Measurements from ENCODE around the gene BEAN1. TPM values are rescaled to one million over a fixed set of nuclear protein-coding genes. Genes with fewer than 3 reads are reported as not detected.

BEAN1 gene
- total RNA-seq, 1 experiment from 2014 or later, result 0.61 TPM

DNA sequence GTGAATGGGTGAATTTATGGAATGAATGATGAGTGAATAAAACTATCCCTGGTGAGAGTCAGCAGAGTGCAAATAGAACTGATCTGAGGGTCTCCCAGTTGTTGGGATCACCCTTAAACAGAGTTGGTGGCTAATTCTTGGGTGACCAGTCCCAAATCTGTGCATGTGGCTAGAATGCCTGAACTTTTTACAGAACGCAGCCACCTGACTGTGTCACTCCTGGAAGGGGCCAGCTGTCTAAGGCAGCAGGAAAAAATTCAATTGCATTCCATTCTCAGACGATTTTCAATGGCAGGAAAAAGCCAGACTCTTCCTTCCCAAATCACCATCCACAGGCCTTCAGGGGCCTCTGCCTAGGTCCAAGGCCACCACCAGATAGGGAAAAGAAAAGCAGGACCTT lies 43.5 kb downstream of the BEAN1 start:
- Histone ChIP-seq H4K20me1 (ENCODE audit: insufficient read depth) (no peaks in the 10 kb centered on the region), H3K27ac (ENCODE audit: low read depth, low read length) (no peak overlapping the region), H3K79me2 (ENCODE audit: insufficient read depth, low read length) (no peaks in the 10 kb centered on the region), H3K4me3 (replicated peaks in 1 of 2; ENCODE audit: low read depth in 1 of 2, low read length in 2 of 2) (no peak overlapping the region), H3K9me3 (ENCODE audit: control insufficient read depth in 1 of 2, insufficient read depth in 1 of 2, low read depth in 1 of 2, low read length in 2 of 2) (no peaks in the 10 kb centered on the region), H3K4me2 (ENCODE audit: low read length) (no peak overlapping the region), H3K27me3 (ENCODE audit: insufficient read depth, low read length) (0 out of 2 replicates have a peak, but pooled peaks cover 4% of the 10 kb centered on the region), H3K9me2 (ENCODE audit: insufficient read depth) (no peaks in the 10 kb centered on the region), H3K4me1 (ENCODE audit: control insufficient read depth in 1 of 2, insufficient read depth in 2 of 2, low read length in 2 of 2) (peaks cover 6 to 8% of the 10 kb centered on the region in 2 experiments; a peak in 2 of 4 replicates), H3K9ac (ENCODE audit: low read length) (no peak overlapping the region), H3K36me3 (ENCODE audit: control insufficient read depth in 1 of 2, insufficient read depth in 2 of 2, low read length in 2 of 2) (no peaks in the 10 kb centered on the region), H2AFZ (ENCODE audit: low read depth, low read length, poor library complexity, severe bottlenecking) (no peak overlapping the region)
- ChIA-PET POLR2A (no interaction called here), RAD21 (ENCODE audit: low non-redundant PET in 1 of 2, low total read pairs in 2 of 2, uncharacterized antibody in 2 of 2, unreplicated experiment in 2 of 2) (no interaction called here), CTCF (no interaction called here)
- no peak for TF ChIP-seq JUND (IDR thresholded peaks at IDR 0.05)
- TF ChIP-seq CEBPB (IDR thresholded peaks at IDR 0.05; ENCODE audit: low read depth), result no peak
- TF ChIP-seq, protein P1, sequence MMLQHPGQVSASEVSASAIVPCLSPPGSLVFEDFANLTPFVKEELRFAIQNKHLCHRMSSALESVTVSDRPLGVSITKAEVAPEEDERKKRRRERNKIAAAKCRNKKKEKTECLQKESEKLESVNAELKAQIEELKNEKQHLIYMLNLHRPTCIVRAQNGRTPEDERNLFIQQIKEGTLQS (IDR thresholded peaks at IDR 0.05), result no peak
- TF ChIP-seq POLR2AphosphoS5 (IDR thresholded peaks at IDR 0.05; ENCODE audit: low read depth, low read length), result no peak
- intact Hi-C loops (cut with micrococcal nuclease), result no loop called here
- no TSS peak for BruUV-seq (replicated peaks)
- ATAC-seq (no peak), DNase-seq (ENCODE audit: low read depth, low spot score) (no peak)

DNA sequence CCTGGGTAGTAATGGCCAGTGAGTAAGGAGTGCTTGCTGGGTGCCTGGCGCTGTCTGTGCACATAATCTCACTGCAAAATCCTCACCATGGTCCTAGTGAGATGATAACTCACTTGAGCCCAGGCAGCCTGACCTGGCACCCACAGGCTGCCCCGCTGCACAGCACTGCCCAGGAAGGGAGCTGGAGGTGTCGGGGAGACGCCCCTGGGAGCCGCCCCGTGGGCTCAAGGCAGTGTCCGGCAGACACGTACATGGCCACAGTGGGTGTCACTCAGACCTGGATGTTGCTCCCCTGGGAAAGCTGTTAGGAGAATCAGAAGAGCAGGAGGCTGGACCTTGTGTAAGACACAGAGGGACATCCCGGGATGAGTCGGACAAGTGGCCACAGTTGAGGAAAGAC lies 44.2 kb downstream of the BEAN1 start:
- ATAC-seq, result no peak
- ChIA-PET CTCF (no interaction called here), POLR2A (no interaction called here), RAD21 (ENCODE audit: low non-redundant PET in 1 of 2, low total read pairs in 2 of 2, uncharacterized antibody in 2 of 2, unreplicated experiment in 2 of 2) (interaction anchor here in 1 of 2 experiments (0.9 kb wide), 1 partner anchor 64 kb away, joined by 3 read pairs; no protein-coding TSS in a partner anchor)
- no TSS peak for BruUV-seq (replicated peaks)
- H3K9me2 ChIP-seq (ENCODE audit: insufficient read depth), result no peaks in the 10 kb centered on the region
- peaks cover 10 to 12% of the 10 kb centered on the region in 2 experiments; a peak in 3 of 4 replicates for H3K4me1 ChIP-seq (ENCODE audit: control insufficient read depth in 1 of 2, insufficient read depth in 2 of 2, low read length in 2 of 2)
- no peaks in the 10 kb centered on the region for H4K20me1 ChIP-seq (ENCODE audit: insufficient read depth)
- H3K79me2 ChIP-seq (ENCODE audit: insufficient read depth, low read length), result no peaks in the 10 kb centered on the region
- H3K36me3 ChIP-seq (ENCODE audit: control insufficient read depth in 1 of 2, insufficient read depth in 2 of 2, low read length in 2 of 2), result no peaks in the 10 kb centered on the region
- H3K27ac ChIP-seq (ENCODE audit: low read depth, low read length), result no peak overlapping the region
- no peak overlapping the region for H3K4me2 ChIP-seq (ENCODE audit: low read length)
- TF ChIP-seq POLR2A (IDR thresholded peaks at IDR 0.05; ENCODE audit: borderline replicate concordance, extremely low read depth, insufficient read depth, insufficient read length), result no peak
- TF ChIP-seq EZH2phosphoT487 (IDR thresholded peaks at IDR 0.05; ENCODE audit: borderline replicate concordance), result no peak
- TF ChIP-seq CBX3 (IDR thresholded peaks at IDR 0.05; ENCODE audit: low read depth), result no peak
- TF ChIP-seq, protein P2, sequence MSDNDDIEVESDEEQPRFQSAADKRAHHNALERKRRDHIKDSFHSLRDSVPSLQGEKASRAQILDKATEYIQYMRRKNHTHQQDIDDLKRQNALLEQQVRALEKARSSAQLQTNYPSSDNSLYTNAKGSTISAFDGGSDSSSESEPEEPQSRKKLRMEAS (IDR thresholded peaks at IDR 0.05), result no peak
- no peak for TF ChIP-seq POLR2AphosphoS5 (IDR thresholded peaks at IDR 0.05; ENCODE audit: low read depth, low read length)
- TF ChIP-seq EZH2 (IDR thresholded peaks at IDR 0.05), result no peak
- no peak for TF ChIP-seq CEBPB (IDR thresholded peaks at IDR 0.05; ENCODE audit: low read depth)
- no peak for TF ChIP-seq EGR1 (IDR thresholded peaks at IDR 0.05; ENCODE audit: low read depth)
- no peak for TF ChIP-seq RAD21 (IDR thresholded peaks at IDR 0.05; ENCODE audit: low read depth)
- no peak for TF ChIP-seq TCF7L2 (IDR thresholded peaks at IDR 0.05; ENCODE audit: borderline replicate concordance, extremely low read depth, insufficient read depth, insufficient read length)
- no peak for TF ChIP-seq YY1 (IDR thresholded peaks at IDR 0.05; ENCODE audit: extremely low read depth, insufficient replicate concordance, low read depth, low read length)
- no peak for TF ChIP-seq SRF (IDR thresholded peaks at IDR 0.05; ENCODE audit: low read depth)
- H3K9ac ChIP-seq (ENCODE audit: low read length), result no peak overlapping the region
- H3K4me3 ChIP-seq (replicated peaks in 1 of 2; ENCODE audit: low read depth in 1 of 2, low read length in 2 of 2), result no peak overlapping the region
- intact Hi-C loops (cut with micrococcal nuclease), result no loop called here
- no peaks in the 10 kb centered on the region for H3K9me3 ChIP-seq (ENCODE audit: control insufficient read depth in 1 of 2, insufficient read depth in 1 of 2, low read depth in 1 of 2, low read length in 2 of 2)
- H2AFZ ChIP-seq (ENCODE audit: low read depth, low read length, poor library complexity, severe bottlenecking), result no peak overlapping the region
- H3K27me3 ChIP-seq (ENCODE audit: insufficient read depth, low read length), result 0 out of 2 replicates have a peak, but pooled peaks cover 4% of the 10 kb centered on the region
- no peak for DNase-seq (ENCODE audit: low read depth, low spot score)

Data from HCT116 (cell line).